ENCODE measurements around the gene MBTPS2. TPM values are rescaled to one million over a fixed set of nuclear protein-coding genes. Genes with fewer than 3 reads are reported as not detected.

The MBTPS2 gene
- total and polyA plus RNA-seq, 9 of the 15 experiments (the other 6 are each of a cell fraction or from before 2014, with no cell fraction given): 2.3 to 18.7 (median 4.0) TPM

DNA sequence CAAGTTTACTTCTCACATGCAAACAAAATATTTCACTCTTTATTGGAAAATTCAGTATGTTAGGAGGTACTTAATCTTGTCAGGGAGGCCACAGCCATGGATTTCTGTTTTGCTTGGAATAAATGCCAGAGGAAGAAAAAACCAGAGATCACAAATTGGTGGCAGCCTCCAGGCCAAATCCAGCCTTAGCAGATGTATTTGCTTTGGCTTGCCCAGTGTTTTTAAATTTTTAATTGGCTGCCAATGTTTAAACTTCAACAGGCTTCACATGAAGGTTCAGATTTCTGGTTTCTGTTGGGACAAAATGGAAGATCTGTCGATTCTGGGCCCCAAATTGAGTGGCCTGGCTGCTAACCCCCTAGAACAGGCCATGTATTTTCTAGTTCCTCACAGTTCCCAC, 35.6 kb downstream of the MBTPS2 start:
- no peak overlapping the region for H3K9ac ChIP-seq (ENCODE audit: insufficient read depth in 1 of 2, low read depth in 2 of 2, low read length in 2 of 2)
- intact Hi-C loops (cut with micrococcal nuclease): no loop called here
- no peak for ATAC-seq
- H3K27ac ChIP-seq (ENCODE audit: extremely low read depth, low read depth, low read length): no peak overlapping the region
- no peak overlapping the region for H2AFZ ChIP-seq (ENCODE audit: low read depth, low read length)
- POLR2A ChIA-PET: interaction anchor here (0.8 kb wide), 1 partner anchor 15 kb away, joined by 3 read pairs; no protein-coding TSS in a partner anchor
- H3K36me3 ChIP-seq (ENCODE audit: control insufficient read depth, insufficient read depth, low read length): 0 out of 3 replicates have a peak, but pooled peaks cover 3% of the 10 kb centered on the region
- no peaks in the 10 kb centered on the region for H3K4me1 ChIP-seq (replicated peaks in 1 of 2; ENCODE audit: control insufficient read depth in 2 of 2, insufficient read depth in 2 of 2, low read length in 2 of 2)
- no peak overlapping the region for H3K4me2 ChIP-seq (ENCODE audit: insufficient read depth, low read length)
- CTCF ChIA-PET (ENCODE audit: low intra/inter-chr PET ratio): no interaction called here
- H3K79me2 ChIP-seq (ENCODE audit: control insufficient read depth, insufficient read depth, low read length): no peaks in the 10 kb centered on the region
- no peak for DNase-seq (ENCODE audit: extremely low read depth in 1 of 4, low spot score in 3 of 4)
- no peak overlapping the region for H3K4me3 ChIP-seq
- H3K9me1 ChIP-seq (ENCODE audit: control insufficient read depth, insufficient read depth, low read length): no peaks in the 10 kb centered on the region
- in situ Hi-C loops (cut with MboI): no loop called here
- no peak for FAIRE-seq
- no peaks in the 10 kb centered on the region for H4K20me1 ChIP-seq (replicated peaks; ENCODE audit: control insufficient read depth, insufficient read depth, low read length)
- no peaks in the 10 kb centered on the region for H3K27me3 ChIP-seq (ENCODE audit: control insufficient read depth in 2 of 2, insufficient read depth in 2 of 2, low read length in 2 of 2)
- no TSS peak for BruUV-seq (replicated peaks)
- no peaks in the 10 kb centered on the region for H3K9me3 ChIP-seq (replicated peaks; ENCODE audit: control insufficient read depth, insufficient read depth, low read depth, low read length)
- 29% methylated on average over 1 of the region's 1 CpG for WGBS (ENCODE audit: insufficient coverage, low coverage, missing lambda C conversion rate)
- TF ChIP-seq NUFIP1 (IDR thresholded peaks at IDR 0.05; ENCODE audit: partially characterized antibody) (no peak), RBM14 (IDR thresholded peaks at IDR 0.05; ENCODE audit: borderline replicate concordance, insufficient read depth, low read depth, low read length) (no peak), U2AF1 (optimal IDR thresholded peaks at IDR 0.05; ENCODE audit: low read depth, low read length) (no peak), CBFB (CRISPR knock-in tag; IDR thresholded peaks at IDR 0.05) (no peak), SMAD1 (IDR thresholded peaks at IDR 0.05; ENCODE audit: low read depth, low read length, partially characterized antibody) (no peak), CEBPB (tag; IDR thresholded peaks at IDR 0.05) (no peak), C11orf30 (IDR thresholded peaks at IDR 0.05; ENCODE audit: low read depth) (no peak), SMAD2 (IDR thresholded peaks at IDR 0.05; ENCODE audit: low read depth, low read length) (no peak), SRSF3 (IDR thresholded peaks at IDR 0.05; ENCODE audit: insufficient read depth, low read length) (no peak), KLF16 (IDR thresholded peaks at IDR 0.05) (no peak), TAL1 (IDR thresholded peaks at IDR 0.05) (no peak)
- TF ChIP-seq, protein P1, sequence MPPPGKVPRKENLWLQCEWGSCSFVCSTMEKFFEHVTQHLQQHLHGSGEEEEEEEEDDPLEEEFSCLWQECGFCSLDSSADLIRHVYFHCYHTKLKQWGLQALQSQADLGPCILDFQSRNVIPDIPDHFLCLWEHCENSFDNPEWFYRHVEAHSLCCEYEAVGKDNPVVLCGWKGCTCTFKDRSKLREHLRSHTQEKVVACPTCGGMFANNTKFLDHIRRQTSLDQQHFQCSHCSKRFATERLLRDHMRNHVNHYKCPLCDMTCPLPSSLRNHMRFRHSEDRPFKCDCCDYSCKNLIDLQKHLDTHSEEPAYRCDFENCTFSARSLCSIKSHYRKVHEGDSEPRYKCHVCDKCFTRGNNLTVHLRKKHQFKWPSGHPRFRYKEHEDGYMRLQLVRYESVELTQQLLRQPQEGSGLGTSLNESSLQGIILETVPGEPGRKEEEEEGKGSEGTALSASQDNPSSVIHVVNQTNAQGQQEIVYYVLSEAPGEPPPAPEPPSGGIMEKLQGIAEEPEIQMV (tag; conservative IDR thresholded peaks at IDR 0.05; ENCODE audit: low read depth): no peak
- TF ChIP-seq, protein P2, sequence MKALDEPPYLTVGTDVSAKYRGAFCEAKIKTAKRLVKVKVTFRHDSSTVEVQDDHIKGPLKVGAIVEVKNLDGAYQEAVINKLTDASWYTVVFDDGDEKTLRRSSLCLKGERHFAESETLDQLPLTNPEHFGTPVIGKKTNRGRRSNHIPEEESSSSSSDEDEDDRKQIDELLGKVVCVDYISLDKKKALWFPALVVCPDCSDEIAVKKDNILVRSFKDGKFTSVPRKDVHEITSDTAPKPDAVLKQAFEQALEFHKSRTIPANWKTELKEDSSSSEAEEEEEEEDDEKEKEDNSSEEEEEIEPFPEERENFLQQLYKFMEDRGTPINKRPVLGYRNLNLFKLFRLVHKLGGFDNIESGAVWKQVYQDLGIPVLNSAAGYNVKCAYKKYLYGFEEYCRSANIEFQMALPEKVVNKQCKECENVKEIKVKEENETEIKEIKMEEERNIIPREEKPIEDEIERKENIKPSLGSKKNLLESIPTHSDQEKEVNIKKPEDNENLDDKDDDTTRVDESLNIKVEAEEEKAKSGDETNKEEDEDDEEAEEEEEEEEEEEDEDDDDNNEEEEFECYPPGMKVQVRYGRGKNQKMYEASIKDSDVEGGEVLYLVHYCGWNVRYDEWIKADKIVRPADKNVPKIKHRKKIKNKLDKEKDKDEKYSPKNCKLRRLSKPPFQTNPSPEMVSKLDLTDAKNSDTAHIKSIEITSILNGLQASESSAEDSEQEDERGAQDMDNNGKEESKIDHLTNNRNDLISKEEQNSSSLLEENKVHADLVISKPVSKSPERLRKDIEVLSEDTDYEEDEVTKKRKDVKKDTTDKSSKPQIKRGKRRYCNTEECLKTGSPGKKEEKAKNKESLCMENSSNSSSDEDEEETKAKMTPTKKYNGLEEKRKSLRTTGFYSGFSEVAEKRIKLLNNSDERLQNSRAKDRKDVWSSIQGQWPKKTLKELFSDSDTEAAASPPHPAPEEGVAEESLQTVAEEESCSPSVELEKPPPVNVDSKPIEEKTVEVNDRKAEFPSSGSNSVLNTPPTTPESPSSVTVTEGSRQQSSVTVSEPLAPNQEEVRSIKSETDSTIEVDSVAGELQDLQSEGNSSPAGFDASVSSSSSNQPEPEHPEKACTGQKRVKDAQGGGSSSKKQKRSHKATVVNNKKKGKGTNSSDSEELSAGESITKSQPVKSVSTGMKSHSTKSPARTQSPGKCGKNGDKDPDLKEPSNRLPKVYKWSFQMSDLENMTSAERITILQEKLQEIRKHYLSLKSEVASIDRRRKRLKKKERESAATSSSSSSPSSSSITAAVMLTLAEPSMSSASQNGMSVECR (CRISPR knock-in tag; IDR thresholded peaks at IDR 0.05): no peak
- TF ChIP-seq, protein P3, sequence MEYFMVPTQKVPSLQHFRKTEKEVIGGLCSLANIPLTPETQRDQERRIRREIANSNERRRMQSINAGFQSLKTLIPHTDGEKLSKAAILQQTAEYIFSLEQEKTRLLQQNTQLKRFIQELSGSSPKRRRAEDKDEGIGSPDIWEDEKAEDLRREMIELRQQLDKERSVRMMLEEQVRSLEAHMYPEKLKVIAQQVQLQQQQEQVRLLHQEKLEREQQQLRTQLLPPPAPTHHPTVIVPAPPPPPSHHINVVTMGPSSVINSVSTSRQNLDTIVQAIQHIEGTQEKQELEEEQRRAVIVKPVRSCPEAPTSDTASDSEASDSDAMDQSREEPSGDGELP (CRISPR knock-in tag; IDR thresholded peaks at IDR 0.05; ENCODE audit: borderline replicate concordance): no peak
- TF ChIP-seq, protein P4, sequence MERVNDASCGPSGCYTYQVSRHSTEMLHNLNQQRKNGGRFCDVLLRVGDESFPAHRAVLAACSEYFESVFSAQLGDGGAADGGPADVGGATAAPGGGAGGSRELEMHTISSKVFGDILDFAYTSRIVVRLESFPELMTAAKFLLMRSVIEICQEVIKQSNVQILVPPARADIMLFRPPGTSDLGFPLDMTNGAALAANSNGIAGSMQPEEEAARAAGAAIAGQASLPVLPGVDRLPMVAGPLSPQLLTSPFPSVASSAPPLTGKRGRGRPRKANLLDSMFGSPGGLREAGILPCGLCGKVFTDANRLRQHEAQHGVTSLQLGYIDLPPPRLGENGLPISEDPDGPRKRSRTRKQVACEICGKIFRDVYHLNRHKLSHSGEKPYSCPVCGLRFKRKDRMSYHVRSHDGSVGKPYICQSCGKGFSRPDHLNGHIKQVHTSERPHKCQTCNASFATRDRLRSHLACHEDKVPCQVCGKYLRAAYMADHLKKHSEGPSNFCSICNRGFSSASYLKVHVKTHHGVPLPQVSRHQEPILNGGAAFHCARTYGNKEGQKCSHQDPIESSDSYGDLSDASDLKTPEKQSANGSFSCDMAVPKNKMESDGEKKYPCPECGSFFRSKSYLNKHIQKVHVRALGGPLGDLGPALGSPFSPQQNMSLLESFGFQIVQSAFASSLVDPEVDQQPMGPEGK (CRISPR knock-in tag; IDR thresholded peaks at IDR 0.05; ENCODE audit: borderline replicate concordance): no peak

All from K562 (cell line).